Right atrium auricular region (tissue), 2 donors: ENCODE measurements around the gene ITIH1. TPM values are rescaled to one million over a fixed set of nuclear protein-coding genes. Genes with fewer than 3 reads are reported as not detected.

Experiments used
- DNase-seq: peaks from one replicate; pipeline ENCODE4 v3.0.0-alpha.2; 2019; ENCODE audit warnings: low spot score
- H3K27ac ChIP-seq, 2 donors: fragments of 200-600 bp; sonication (generic); 1 replicate in 1 of 2; 2 replicates in 1 of 2; pipeline ENCODE4 v1.5.1; 2016 to 2019
- H3K27me3 ChIP-seq, 2 donors: fragments of 200-600 bp; sonication (generic); one replicate each; pipeline versions ENCODE4 v1.5.1 to v1.6.0; 2017 to 2019
- H3K36me3 ChIP-seq: fragments of 200-600 bp; sonication (generic); one replicate; pipeline ENCODE4 v1.5.1; 2016
- H3K4me1 ChIP-seq, 2 donors: fragments of 200-600 bp; sonication (generic); one replicate each; pipeline versions ENCODE4 v1.5.1 to v1.6.0; 2017 to 2019
- H3K4me3 ChIP-seq, 2 donors: fragments of 200-600 bp; sonication (generic); 1 replicate in 1 of 2; 2 replicates in 1 of 2; pipeline ENCODE4 v1.5.1; 2017 to 2019; ENCODE audit warnings: mild to moderate bottlenecking in 1 of 2, moderate library complexity in 1 of 2
- H3K9me3 ChIP-seq, 2 donors: fragments of 200-600 bp; sonication (generic); one replicate each; pipeline ENCODE4 v1.5.1; 2019
- CTCF ChIP-seq, 2 donors: fragments of 200-600 bp; sonication (generic); IDR thresholded peaks; one replicate each; pipeline ENCODE4 v1.5.1; 2019; ENCODE audit warnings: antibody characterized with exemption in 2 of 2
- total RNA-seq, 2 donors: library from RNA; depleted of rRNA; stranded (reverse); fragments of >200 nt; gene quantifications; one replicate each; pipeline ENCODE4 v1.1.0, GENCODE V29; 2016

Gene ITIH1
- total RNA-seq, 2 donors from 2014 or later = not detected

GRCh38 chr3:52833202-52833601 lies 55.8 kb downstream of the ITIH1 start:
- Histone ChIP-seq H3K36me3 (no peaks in the 10 kb centered on the region), H3K4me1 (peaks cover 0 to 54% of the 10 kb centered on the region in 2 donors), H3K27me3 (no peaks in the 10 kb centered on the region), H3K4me3 (no peak overlapping the region), H3K27ac (peak overlapping the region in 1 of 2 donors; percentile 20), H3K9me3 (no peaks in the 10 kb centered on the region)
- no peak for TF ChIP-seq CTCF (IDR thresholded peaks at IDR 0.05)
- no peak for DNase-seq

GRCh38 chr3:52834871-52835501 lies 57.6 kb downstream of the ITIH1 start, which contains the start of gene MUSTN1:
TSS of gene MUSTN1 (minus strand) at chr3:52835019. CDS start at chr3:52834948, 71 bp downstream.
- no peak for TF ChIP-seq CTCF (IDR thresholded peaks at IDR 0.05)

GRCh38 chr3:52835766-52836470 lies 58.5 kb downstream of the ITIH1 start:
- Histone ChIP-seq H3K4me3 (no peak overlapping the region), H3K9me3 (no peaks in the 10 kb centered on the region), H3K27ac (peak overlapping the region; percentile 69 to 79), H3K4me1 (peaks cover 0 to 49% of the 10 kb centered on the region in 2 donors), H3K27me3 (no peaks in the 10 kb centered on the region), H3K36me3 (no peaks in the 10 kb centered on the region)
- no peak for DNase-seq
- no peak for TF ChIP-seq CTCF (IDR thresholded peaks at IDR 0.05)

More at GRCh38 chr3:52834871-52835501, 57.6 kb downstream of the ITIH1 start, which contains the start of gene MUSTN1:
- H3K4me3 ChIP-seq = peak within 1 kb of the TSS in 1 of 2 donors; percentile 25
- peak; percentile 67 for DNase-seq
- no peaks in the 10 kb centered on the region for H3K9me3 ChIP-seq
- no peaks in the 10 kb centered on the region for H3K36me3 ChIP-seq
- no peaks in the 10 kb centered on the region for H3K27me3 ChIP-seq
- peaks cover 0 to 54% of the 10 kb centered on the region in 2 donors for H3K4me1 ChIP-seq
- H3K27ac ChIP-seq = peak within 1 kb of the TSS; percentile 69 to 79

GRCh38 chr3:52836471-52836845 lies 59.1 kb downstream of the ITIH1 start:
- H3K4me3 ChIP-seq = no peak overlapping the region
- TF ChIP-seq CTCF (IDR thresholded peaks at IDR 0.05) = no peak
- no peak for DNase-seq
- no peaks in the 10 kb centered on the region for H3K36me3 ChIP-seq
- H3K4me1 ChIP-seq = peaks cover 0 to 49% of the 10 kb centered on the region in 2 donors
- no peaks in the 10 kb centered on the region for H3K27me3 ChIP-seq
- H3K9me3 ChIP-seq = no peaks in the 10 kb centered on the region
- H3K27ac ChIP-seq = peak overlapping the region; percentile 69 to 79

DNA sequence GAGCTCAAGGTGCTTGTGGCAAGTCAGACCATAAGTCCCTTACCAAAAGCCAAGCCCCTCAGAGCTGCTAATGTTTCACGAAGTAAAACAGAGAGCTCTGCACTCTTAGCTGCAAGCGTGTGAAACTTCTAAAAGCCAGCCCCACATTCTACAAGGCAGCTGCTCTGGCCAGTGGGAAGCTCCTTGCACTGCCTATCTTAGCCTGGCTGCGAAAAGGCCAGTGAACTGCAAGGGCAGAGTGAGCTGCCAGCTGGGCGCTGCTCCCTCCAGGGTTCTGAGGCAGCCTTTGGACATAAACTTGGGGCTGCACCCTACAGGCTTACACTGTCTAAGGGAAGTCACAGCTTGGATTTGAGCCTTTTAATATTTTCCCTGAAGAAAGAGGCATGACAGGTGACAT lies 59.6 kb downstream of the ITIH1 start:
- peak overlapping the region in 1 of 2 donors; percentile 79 for H3K27ac ChIP-seq

More for the DNA sequence above, 59.6 kb downstream of the ITIH1 start:
- H3K9me3 ChIP-seq = no peaks in the 10 kb centered on the region
- no peaks in the 10 kb centered on the region for H3K27me3 ChIP-seq
- no peak overlapping the region for H3K4me3 ChIP-seq
- peaks cover 0 to 49% of the 10 kb centered on the region in 2 donors for H3K4me1 ChIP-seq
- TF ChIP-seq CTCF (IDR thresholded peaks at IDR 0.05) = no peak
- no peaks in the 10 kb centered on the region for H3K36me3 ChIP-seq
- no peak for DNase-seq
